Tongue (tissue), 2 donors: ENCODE measurements around the gene KLK10. TPM values are rescaled to one million over a fixed set of nuclear protein-coding genes. Genes with fewer than 3 reads are reported as not detected.
A peak's percentile ranks its signal among the peaks of the same experiment; 100 is the strongest.
"Not testable (repeated sequence)": the region's sequence is repeated elsewhere in the genome, so short reads cannot be mapped to it uniquely, and the experiment has no call there.

ENCODE experiments used
- DNase-seq: peaks from one replicate; pipeline ENCODE4 v3.0.0-alpha.2; 2015
- total RNA-seq: library from RNA; depleted of rRNA; stranded (reverse); fragments of >200 nt; gene quantifications from one replicate; pipeline ENCODE4 v1.2.3, GENCODE V29; 2014

KLK10 gene
- total RNA-seq, 1 donor from 2014 or later, result 13.8 TPM

- DNase-seq, result peak; percentile 12
These were observed 18.0 kb downstream of the KLK10 start, which contains the start of gene KLK8 for GRCh38 chr19:51001515-51001914. Gene KLK8, minus strand, starts transcription at chr19:51001604. Its CDS starts 437 bp downstream, at chr19:51001167.

- DNase-seq, result no peak
These were observed 18.5 kb downstream of the KLK10 start for GRCh38 chr19:51000981-51001380.

GRCh38 chr19:51000426-51000825, 19.1 kb downstream of the KLK10 start:
- DNase-seq, result no peak

GRCh38 chr19:50998686-50999085, 20.8 kb downstream of the KLK10 start:
- DNase-seq, result no peak

- no peak for DNase-seq
These were observed 21.4 kb downstream of the KLK10 start for GRCh38 chr19:50998061-50998460.

GRCh38 chr19:50994129-50994528, 25.4 kb downstream of the KLK10 start:
- no peak for DNase-seq

GRCh38 chr19:50992666-50993035, 26.9 kb downstream of the KLK10 start:
- no peak for DNase-seq

- not testable (repeated sequence) for DNase-seq
These were observed 35.1 kb downstream of the KLK10 start for GRCh38 chr19:50984416-50984815.

- no peak for DNase-seq
These were observed 35.8 kb downstream of the KLK10 start, which contains the start of gene KLK7 for GRCh38 chr19:50983625-50984292. Gene KLK7, minus strand, starts transcription at chr19:50983917. Its CDS starts 1,518 bp downstream, at chr19:50982399.

GRCh38 chr19:50982186-50982585, 37.3 kb downstream of the KLK10 start:
- DNase-seq, result no peak

- DNase-seq, result no peak
These were observed 37.8 kb downstream of the KLK10 start for GRCh38 chr19:50981587-50982146.

GRCh38 chr19:50980208-50980607, 39.3 kb downstream of the KLK10 start:
- DNase-seq, result no peak

- no peak for DNase-seq
These were observed 39.8 kb downstream of the KLK10 start for GRCh38 chr19:50979758-50980157.

GRCh38 chr19:50978772-50979390, 40.6 kb downstream of the KLK10 start:
- DNase-seq, result no peak

GRCh38 chr19:50977626-50978025, 41.9 kb downstream of the KLK10 start:
- DNase-seq, result no peak

- DNase-seq, result no peak
These were observed 43.7 kb downstream of the KLK10 start for GRCh38 chr19:50975766-50976165.

- DNase-seq, result no peak
These were observed 44.6 kb downstream of the KLK10 start for GRCh38 chr19:50974702-50975556.

GRCh38 chr19:50972795-50973376, 46.6 kb downstream of the KLK10 start:
- no peak for DNase-seq

GRCh38 chr19:50969810-50970209, 49.7 kb downstream of the KLK10 start:
- not testable (repeated sequence) for DNase-seq

- no peak for DNase-seq
These were observed 50.1 kb downstream of the KLK10 start, which contains the start of gene KLK6 for GRCh38 chr19:50969413-50969760. Gene KLK6, minus strand, starts transcription at chr19:50969591. Its CDS starts 1,487 bp downstream, at chr19:50968104.

GRCh38 chr19:50968716-50969412, 50.6 kb downstream of the KLK10 start:
- DNase-seq, result no peak
